DOHH2 (cell line): Measurements from ENCODE around the gene LMX1A.

Source experiments
- H3F3A ChIP-seq: fragments of 200-600 bp; sonication (generic), shearing (Covaris generic); 2 replicates; pipeline ENCODE4 v1.6.0; 2016; ENCODE audit warnings: antibody characterized with exemption, mild to moderate bottlenecking; ENCODE audit not compliant: control insufficient read depth, insufficient read depth
- H3K27ac ChIP-seq: fragments of 200-600 bp; sonication (generic); 2 replicates; pipeline ENCODE4 v1.5.1; 2014; ENCODE audit warnings: low read depth, mild to moderate bottlenecking, low read length, moderate library complexity
- H3K27me3 ChIP-seq: fragments of 200-600 bp; sonication (generic); 2 replicates; pipeline ENCODE4 v1.6.1; 2014; ENCODE audit warnings: mild to moderate bottlenecking, low read length, mixed read lengths; ENCODE audit not compliant: control insufficient read depth
- H3K36me3 ChIP-seq: fragments of 200-600 bp; sonication (generic); 2 replicates; pipeline ENCODE4 v1.6.1; 2014; ENCODE audit warnings: mild to moderate bottlenecking, low read length, moderate library complexity, mixed read lengths; ENCODE audit not compliant: control insufficient read depth
- H3K4me1 ChIP-seq: fragments of 200-600 bp; sonication (generic); 2 replicates; pipeline ENCODE4 v1.6.1; 2014; ENCODE audit warnings: mild to moderate bottlenecking, low read length, mixed read lengths; ENCODE audit not compliant: control insufficient read depth
- H3K4me2 ChIP-seq: fragments of 200-600 bp; sonication (generic); 2 replicates; pipeline ENCODE4 v1.6.0; 2014; ENCODE audit warnings: mild to moderate bottlenecking, low read length, moderate library complexity
- H3K4me3 ChIP-seq: fragments of 200-600 bp; sonication (generic); 2 replicates; pipeline ENCODE4 v1.5.1; 2014; ENCODE audit warnings: mild to moderate bottlenecking, low read length, mixed read lengths
- H3K79me2 ChIP-seq: fragments of 200-600 bp; sonication (generic); 2 replicates; pipeline ENCODE4 v1.6.1; 2014; ENCODE audit warnings: mild to moderate bottlenecking, low read length, mixed read lengths; ENCODE audit not compliant: control insufficient read depth
- H3K9me2 ChIP-seq: fragments of 200-600 bp; sonication (generic); replicated peaks from 2 replicates; pipeline ENCODE4 v1.6.1; 2014; ENCODE audit warnings: mild to moderate bottlenecking, low read length, mixed read lengths; ENCODE audit not compliant: control insufficient read depth
- H3K9me3 ChIP-seq: fragments of 200-600 bp; sonication (generic); 2 replicates; pipeline ENCODE4 v1.6.1; 2014; ENCODE audit warnings: antibody characterized with exemption, low read length, mixed read lengths; ENCODE audit not compliant: control insufficient read depth, insufficient read depth
- H4K20me1 ChIP-seq: fragments of 200-600 bp; sonication (generic); 2 replicates; pipeline ENCODE4 v1.6.0; 2014; ENCODE audit warnings: low read depth, mild to moderate bottlenecking, antibody characterized with exemption, low read length, moderate library complexity; ENCODE audit not compliant: control insufficient read depth, insufficient read depth
- EZH2phosphoT487 ChIP-seq: fragments of 200-600 bp; sonication (generic); IDR thresholded peaks from 2 replicates; pipeline ENCODE4 v1.6.1; 2017; ENCODE audit warnings: borderline replicate concordance, mild to moderate bottlenecking, antibody characterized with exemption, low read length, moderate library complexity, mixed read lengths
- TF ChIP-seq, protein P1 (sequence below): fragments of 200-600 bp; sonication (generic); IDR thresholded peaks from one replicate; pipeline ENCODE4 v1.5.1; 2014; ENCODE audit warnings: antibody characterized with exemption, mild to moderate bottlenecking, low read depth, low read length; ENCODE audit not compliant: poor library complexity, severe bottlenecking

Gene LMX1A

DNA sequence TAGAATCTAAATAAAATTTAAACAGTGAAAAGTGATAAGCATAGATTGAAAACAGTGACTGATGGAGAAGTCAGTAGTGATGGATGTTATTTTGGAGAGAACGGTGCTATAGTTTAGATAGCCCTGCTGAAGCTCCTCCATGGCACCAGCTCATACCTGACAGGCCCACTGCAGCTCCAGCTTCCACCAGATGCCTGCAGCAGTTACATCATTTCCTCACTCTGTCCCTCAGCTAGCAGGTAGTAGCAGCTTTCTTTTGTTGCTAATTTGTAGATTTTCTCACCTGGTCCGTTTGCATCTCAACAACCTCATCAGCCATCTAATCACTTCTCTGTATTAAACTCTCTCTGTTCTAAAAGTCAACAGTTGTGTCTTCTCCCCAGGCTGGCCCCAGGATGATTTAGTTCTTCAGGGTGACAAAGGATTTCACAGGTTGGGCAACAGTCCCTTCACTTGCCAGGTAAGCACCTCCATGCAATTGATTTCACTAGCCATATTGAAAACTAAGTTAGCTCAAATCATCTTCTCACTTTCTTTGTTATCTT, 128.3 kb downstream of the LMX1A start:
- Histone ChIP-seq H4K20me1 (no peaks in the 10 kb centered on the region), H3K27ac (no peak overlapping the region), H3K4me3 (no peak overlapping the region), H3K27me3 (no peaks in the 10 kb centered on the region), H3K9me3 (no peaks in the 10 kb centered on the region), H3F3A (no peaks in the 10 kb centered on the region), H3K79me2 (no peaks in the 10 kb centered on the region), H3K36me3 (no peaks in the 10 kb centered on the region), H3K4me2 (no peak overlapping the region), H3K9me2 (no peaks in the 10 kb centered on the region), H3K4me1 (no peaks in the 10 kb centered on the region)
- TF ChIP-seq, protein P1, sequence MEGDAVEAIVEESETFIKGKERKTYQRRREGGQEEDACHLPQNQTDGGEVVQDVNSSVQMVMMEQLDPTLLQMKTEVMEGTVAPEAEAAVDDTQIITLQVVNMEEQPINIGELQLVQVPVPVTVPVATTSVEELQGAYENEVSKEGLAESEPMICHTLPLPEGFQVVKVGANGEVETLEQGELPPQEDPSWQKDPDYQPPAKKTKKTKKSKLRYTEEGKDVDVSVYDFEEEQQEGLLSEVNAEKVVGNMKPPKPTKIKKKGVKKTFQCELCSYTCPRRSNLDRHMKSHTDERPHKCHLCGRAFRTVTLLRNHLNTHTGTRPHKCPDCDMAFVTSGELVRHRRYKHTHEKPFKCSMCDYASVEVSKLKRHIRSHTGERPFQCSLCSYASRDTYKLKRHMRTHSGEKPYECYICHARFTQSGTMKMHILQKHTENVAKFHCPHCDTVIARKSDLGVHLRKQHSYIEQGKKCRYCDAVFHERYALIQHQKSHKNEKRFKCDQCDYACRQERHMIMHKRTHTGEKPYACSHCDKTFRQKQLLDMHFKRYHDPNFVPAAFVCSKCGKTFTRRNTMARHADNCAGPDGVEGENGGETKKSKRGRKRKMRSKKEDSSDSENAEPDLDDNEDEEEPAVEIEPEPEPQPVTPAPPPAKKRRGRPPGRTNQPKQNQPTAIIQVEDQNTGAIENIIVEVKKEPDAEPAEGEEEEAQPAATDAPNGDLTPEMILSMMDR, result no peak
- no peak for TF ChIP-seq EZH2phosphoT487

DNA sequence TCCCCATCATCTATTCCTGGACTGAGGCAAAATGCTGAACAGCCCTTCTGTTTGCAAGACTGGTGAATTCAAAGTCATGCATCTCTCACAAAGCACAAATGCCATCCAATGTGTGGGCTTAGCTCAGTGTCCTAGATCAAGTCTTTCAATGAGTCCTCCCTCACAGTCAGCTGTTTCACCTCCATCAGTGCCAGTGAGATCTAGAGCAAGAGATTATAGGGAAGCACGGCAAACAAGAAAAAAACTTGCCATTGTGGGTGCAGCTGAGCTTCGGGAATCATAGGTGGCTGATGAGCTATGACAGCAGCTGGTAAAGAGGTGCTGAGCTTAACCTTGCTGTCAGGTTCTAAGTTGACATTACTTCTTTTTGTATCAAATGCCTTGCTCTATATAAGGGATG, 130.2 kb downstream of the LMX1A start:
- TF ChIP-seq EZH2phosphoT487, result no peak
- TF ChIP-seq, protein P1, result no peak
- H4K20me1 ChIP-seq, result no peaks in the 10 kb centered on the region
- H3K36me3 ChIP-seq, result no peaks in the 10 kb centered on the region
- H3K4me2 ChIP-seq, result no peak overlapping the region
- H3K79me2 ChIP-seq, result no peaks in the 10 kb centered on the region
- no peaks in the 10 kb centered on the region for H3F3A ChIP-seq
- H3K4me3 ChIP-seq, result no peak overlapping the region
- H3K4me1 ChIP-seq, result no peaks in the 10 kb centered on the region
- H3K27ac ChIP-seq, result no peak overlapping the region
- H3K9me3 ChIP-seq, result no peaks in the 10 kb centered on the region
- no peaks in the 10 kb centered on the region for H3K27me3 ChIP-seq
- H3K9me2 ChIP-seq, result no peaks in the 10 kb centered on the region

DNA sequence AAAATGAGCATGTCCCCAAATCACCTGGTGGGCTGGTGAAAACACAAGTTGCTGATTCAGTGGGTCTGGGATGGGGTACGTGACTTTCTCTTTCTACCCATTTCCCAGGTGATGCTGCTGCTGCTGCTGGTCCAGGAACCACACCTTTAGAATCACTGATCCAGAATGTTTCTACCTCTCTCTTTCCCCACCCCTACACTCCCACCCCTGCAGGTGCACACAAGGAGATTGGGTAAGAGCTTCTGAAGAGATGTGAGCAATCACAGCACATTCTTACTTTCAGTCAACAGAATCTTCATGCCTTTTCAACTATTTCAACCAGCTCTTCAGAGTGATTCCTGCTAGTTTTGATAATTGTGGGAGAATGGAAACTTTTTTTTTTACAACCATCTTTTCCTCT, 130.9 kb downstream of the LMX1A start:
- Histone ChIP-seq H4K20me1 (no peaks in the 10 kb centered on the region), H3F3A (no peaks in the 10 kb centered on the region), H3K36me3 (no peaks in the 10 kb centered on the region), H3K79me2 (no peaks in the 10 kb centered on the region), H3K4me3 (no peak overlapping the region), H3K4me2 (no peak overlapping the region), H3K4me1 (no peaks in the 10 kb centered on the region), H3K27ac (no peak overlapping the region), H3K27me3 (no peaks in the 10 kb centered on the region), H3K9me2 (no peaks in the 10 kb centered on the region), H3K9me3 (no peaks in the 10 kb centered on the region)
- TF ChIP-seq EZH2phosphoT487, result no peak
- TF ChIP-seq, protein P1, result no peak
